ENCODE measurements around the gene RSPO4.
"Not testable (repeated sequence)": the region's sequence is repeated elsewhere in the genome, so short reads cannot be mapped to it uniquely, and the experiment has no call there.

Gene RSPO4

DNA sequence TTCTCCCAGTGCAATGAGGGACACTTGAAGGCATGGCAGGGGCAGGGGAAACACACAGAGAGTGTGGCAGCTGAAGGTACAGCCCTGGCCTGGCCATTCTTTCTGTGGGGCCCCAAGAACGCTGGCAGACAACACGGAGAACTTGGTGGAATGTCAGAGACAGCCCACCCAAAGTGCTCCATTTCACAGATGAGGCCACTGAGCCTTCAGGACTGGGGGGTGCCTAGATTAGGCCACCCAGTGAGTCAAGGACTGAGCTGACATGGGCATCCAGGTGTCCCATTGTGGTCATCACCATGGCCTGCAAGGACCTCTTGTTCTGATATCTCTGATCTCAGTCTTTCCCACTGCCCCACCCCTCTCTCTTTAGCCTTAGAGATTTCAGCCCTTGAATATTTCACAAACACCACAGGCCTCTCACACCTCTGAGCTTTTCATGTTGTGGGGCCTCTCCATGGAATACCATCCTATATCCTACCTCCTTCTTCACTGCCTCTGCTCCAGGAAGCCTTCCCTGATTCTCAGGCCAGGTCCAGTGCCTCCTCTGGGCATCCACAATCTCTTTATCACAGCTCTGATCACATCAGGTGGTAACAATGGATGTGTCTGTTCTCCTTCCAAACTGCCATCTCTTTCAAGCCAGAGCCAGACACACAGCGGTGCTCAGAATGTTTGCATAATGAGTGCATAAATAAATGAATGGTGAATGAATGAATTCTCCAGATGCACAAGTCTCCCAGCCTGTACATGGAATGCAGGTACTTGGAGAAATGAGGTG, 2.0 kb upstream of the RSPO4 start:
- DNase-seq = no peak

- no peak for DNase-seq
Measured at GRCh38 chr20:1002682-1003561, 811 bp upstream of the RSPO4 start.

GRCh38 chr20:1001116-1001515, 995 bp downstream of the RSPO4 start:
- no peak for DNase-seq

DNA sequence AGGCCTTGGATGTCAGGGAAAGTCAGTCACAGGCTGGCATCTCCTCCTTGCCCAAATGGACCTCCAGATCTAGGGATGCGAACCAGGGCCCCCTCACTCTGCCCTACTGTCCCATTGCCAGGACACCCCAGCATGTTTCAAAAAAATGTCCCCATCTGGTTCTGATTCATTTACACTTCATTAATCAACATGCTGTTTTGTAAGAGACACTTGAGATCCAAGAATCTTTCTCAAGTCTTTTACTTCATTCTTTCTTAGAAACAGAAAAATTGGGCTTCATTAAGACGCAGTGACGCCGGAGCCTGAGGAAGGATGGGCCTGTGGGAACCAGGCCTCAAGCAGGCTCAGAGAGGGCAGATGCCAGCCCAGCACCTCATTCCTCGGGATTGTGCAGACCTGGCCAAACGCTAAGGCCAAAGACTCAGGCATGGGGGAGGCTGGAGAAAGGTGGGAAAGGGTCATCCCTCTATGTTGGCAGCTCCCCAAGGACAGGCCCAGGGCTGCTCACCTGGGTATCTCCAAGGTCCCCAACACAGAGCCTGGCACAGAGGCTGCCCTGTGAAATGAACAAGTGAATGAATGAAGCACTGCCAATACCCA, 3.8 kb downstream of the RSPO4 start:
- no peak for DNase-seq

GRCh38 chr20:997486-997885, 4.6 kb downstream of the RSPO4 start:
- no peak for DNase-seq

DNA sequence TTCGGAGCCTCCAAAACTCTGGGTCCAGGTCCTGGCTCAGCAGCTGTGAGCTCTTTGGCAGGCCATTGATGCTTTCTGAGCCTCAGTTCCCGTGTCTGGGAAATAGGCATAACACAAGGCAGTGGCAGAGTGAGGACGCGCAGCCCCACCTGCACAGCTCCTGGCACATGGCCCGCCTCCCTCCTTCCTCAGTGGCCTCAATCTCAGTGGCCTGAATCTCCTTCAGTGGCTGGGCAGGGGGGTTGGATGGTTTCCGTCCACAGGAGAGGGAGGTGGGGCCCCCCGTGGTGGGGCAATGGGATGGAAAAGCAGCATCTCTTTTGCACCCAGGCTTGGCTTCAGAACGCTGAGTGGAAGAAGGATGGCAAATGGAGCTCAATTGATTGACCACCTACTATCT, 5.1 kb downstream of the RSPO4 start:
- no peak for DNase-seq

DNA sequence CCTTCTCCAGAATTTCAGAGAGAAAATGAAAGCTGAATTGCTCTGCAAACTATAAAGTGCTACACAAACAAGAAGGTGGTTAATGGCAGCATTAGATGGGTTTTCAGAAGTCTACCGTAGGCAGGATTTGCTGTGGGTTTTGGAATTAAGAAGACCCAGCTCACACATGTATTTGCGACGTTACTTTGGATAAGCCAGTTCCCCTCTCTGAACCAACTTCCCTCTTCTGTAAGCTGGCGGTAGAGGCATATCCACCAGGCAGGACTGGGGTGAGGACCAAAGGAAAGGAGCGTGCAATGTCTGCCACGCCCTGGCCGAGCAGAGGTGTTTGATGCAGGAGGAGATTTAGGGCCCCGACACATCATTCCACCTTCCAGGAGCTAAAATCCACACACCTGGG, 6.9 kb downstream of the RSPO4 start:
- DNase-seq = no peak

GRCh38 chr20:992801-993535, 9.1 kb downstream of the RSPO4 start:
- DNase-seq = no peak

DNA sequence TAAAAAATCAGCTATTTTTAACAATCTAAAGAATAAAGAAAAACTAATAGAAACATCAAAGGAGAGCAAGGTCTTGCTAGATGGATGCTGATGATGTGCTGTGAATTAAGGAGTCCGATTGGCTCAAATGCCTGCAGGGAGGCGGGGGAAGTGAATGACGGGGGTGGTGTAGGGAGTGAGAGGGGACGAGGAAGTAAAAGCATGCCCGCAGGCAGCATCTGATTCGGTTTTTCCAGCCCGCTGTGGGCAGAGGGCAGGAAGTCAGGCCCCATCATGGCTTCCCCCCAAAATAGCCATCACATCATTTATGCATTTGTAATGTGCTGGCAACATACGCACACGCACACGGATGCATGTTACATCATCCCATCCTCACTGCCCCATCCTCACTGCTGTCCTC, 10.3 kb downstream of the RSPO4 start:
- no peak for DNase-seq

DNA sequence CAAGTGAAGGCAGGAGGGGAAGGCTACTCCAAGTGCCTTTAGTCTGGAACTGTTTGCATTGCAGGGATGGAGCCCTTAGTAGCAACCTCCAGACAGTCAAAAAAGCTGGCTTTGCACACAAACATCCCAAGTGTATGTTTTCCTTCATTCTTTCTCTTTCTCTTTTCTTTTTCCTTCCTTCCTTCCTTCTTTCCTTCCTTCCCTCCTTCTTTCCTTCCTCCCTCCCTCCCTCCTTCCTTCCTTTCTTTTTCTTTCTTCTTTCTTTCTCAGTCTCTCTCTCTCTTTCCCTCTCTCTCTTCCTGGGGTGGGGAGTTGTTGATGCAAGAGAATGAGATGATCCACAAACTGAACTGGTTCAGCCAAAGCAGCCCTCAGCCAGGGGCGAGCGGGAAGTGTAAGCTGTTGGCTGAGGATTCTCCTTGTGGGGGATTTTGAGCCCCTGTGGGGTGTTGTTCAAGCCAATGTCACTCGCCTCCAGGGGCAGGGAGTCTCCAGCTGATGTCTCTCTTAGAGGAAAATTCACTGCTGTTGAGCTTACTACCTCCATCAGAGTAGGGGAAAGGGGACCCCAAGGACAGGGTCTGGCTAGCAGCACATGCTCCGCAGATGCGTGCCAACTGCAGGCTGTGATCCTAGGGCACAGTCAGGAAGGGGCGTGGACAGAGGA, 11.7 kb downstream of the RSPO4 start:
- DNase-seq = no peak

GRCh38 chr20:988272-988671, 13.8 kb downstream of the RSPO4 start:
- no peak for DNase-seq

GRCh38 chr20:987677-988076, 14.4 kb downstream of the RSPO4 start:
- DNase-seq = no peak

DNA sequence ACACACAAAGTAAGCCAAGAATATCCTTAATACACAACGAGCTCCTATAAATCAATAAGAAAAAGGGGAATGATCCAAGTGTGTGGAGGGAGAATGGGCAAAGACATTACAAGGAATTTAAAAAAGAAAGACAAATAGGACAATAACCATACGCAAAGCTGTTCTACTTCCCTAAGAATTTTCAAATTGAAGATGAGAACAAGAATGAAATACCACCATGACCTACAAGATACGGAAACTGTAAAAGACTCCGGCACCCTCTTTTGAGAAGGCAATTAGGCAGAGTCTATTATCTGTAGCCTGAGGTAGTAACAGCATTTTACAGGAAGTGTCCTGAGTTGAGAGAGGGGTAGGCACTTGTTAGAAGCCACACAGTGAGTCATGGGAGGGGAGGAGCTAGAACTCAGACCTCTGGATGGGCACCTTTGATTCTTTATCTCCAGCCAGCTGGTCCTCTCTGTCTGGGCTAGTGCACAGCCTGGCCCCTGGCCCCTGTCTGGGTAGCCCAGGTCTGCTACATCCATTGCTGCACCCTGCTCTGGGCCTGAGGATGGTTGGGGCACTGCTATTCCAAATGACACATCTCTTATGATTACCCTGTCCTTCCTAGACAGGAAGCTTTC, 15.3 kb downstream of the RSPO4 start:
- DNase-seq = no peak

DNA sequence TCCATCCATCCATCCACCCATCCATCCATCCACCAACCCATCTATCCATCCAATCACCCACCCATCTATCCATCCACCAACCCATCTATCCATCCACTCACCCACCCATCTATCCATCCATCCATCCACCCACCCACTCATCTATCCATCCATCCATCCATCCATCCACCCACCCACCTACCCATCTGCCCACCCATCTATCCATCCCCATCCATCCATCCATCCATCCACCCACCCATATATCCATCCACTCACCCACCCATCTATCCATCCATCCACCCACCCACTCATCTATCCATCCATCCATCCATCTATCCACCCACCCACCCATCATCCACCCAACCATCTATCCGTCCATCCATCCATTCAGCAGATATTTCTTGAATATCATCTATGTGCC, 17.1 kb downstream of the RSPO4 start:
- DNase-seq = not testable (repeated sequence)

GRCh38 chr20:982754-983153, 19.4 kb downstream of the RSPO4 start:
- DNase-seq = no peak

DNA sequence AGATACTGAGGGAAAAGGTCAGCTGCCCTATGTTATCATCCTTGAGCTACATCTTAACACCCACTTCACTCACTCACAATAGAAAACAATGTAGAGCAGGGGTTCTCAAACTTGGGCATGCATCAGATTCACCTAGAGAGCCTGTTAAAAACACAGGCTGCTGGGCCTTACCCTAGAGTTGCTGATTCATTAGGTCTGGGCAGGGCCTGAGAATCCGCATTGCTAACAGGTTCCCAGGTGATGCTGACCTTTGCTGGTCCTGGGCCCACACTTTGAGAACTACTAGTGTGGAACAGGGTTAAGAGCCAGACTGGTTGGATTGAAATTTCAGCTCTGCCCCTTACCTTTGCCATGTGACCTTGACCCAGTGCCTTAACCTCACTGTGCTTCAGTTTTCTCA, 25.1 kb downstream of the RSPO4 start:
- DNase-seq = no peak

DNA sequence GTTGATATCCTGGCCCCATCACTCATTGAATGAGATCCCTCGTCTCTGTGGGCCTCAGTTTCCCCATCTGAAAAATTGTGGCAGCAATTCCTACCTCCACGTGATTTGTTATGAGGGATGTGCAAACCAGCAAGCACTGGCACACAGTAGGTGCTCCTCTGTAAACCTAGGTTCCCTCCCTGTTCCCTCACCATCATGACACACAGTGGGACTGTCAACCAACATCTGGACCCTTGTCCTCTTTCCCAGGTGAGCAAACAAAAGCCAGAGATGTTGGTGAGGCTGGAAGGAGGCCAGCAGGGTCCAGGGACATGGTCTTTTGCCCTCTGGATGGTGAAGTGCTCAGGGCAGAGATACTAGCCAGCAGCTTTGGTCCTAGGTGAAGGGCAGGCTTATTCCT, 26.1 kb downstream of the RSPO4 start:
- no peak for DNase-seq

- no peak for DNase-seq
Measured at GRCh38 chr20:973785-974194, 28.3 kb downstream of the RSPO4 start.

DNA sequence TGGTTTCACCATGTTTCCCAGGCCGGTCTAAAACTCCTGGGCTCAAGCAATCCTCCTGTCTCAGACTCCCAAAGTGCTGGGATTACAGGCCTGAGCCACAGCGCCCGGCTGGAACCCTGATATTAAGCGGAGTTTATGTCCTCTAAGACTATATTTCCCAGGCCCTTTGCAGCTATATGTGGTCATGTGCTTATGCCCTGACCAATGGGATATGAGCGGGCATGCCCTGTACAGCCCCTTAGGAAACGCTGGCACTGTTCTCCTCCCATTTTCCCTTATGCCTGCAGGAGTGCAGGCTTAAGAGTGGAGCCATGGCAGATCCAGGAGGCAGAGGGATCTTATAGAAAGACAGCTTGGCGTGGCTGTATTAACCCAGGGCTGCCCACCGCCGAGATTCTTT, 29.9 kb downstream of the RSPO4 start:
- DNase-seq = no peak

GRCh38 chr20:971346-971745, 30.8 kb downstream of the RSPO4 start:
- no peak for DNase-seq

DNA sequence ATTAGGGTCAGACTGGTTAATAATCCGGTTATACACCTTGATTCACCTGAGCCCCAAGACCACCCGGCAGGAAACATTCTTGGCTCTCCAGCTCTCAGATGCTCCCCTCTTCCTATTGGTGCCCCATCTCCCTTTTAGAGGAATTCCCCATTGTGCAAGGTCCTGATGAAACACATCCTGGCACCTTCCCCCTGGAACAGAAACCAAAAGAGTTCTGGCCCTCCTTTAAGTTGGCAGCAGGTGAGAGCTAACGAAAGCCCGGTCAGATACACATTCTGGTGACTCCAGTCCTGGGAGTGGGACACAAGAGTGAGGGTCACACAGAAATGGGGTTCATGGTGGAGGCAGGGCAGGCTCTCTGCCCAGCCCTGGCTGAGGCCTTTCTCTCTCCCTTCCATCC, 32.2 kb downstream of the RSPO4 start:
- DNase-seq = no peak

All from C1 segment of cervical spinal cord (tissue), 14 donors.